ENCODE results near the gene ATP2A1.
"Not testable (repeated sequence)": the region's sequence is repeated elsewhere in the genome, so short reads cannot be mapped to it uniquely, and the experiment has no call there.

Gene ATP2A1

DNA sequence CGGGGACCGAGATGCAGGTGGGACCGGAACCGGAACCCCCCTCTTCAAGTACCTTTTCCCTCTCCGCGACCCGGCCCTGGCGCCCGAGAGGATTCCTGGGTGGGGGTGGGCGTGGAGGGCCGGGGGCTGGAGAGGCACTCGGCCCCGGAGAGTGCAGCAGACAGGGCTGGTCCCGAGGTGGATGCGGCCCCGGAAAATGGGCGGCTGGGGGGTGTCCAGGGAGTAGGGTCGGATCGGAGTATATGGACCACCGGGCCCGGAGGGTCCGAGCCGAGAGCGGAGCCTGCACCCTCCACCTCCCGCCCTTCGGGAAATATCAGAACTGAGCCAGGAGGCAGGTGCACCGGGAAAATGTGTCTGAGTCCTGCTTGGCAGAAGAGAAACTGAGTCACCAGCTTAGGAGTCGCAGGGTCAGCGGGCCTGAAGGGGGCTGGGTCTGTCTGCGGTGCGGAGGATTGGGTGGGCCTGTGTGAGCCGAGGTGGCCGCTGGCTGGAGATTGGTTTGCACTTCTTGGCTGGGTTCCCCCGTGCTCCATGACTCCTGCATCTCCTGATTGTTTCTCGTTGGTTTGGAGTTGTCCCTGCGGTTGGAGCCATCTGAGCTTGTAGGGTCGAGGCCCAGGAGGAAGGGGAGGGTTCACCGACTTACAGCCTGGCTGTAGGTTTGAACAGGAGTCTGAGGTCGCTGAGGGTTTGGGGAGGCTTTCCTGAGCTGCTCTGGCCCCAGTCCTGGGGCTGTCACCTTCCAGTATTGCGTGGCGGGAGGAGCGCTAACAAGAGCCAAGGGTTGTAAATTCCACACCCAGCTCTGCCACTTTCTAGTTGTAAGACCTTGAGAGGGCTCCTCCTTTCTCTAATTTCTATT, 14.1 kb upstream of the ATP2A1 start:
- FAIRE-seq: no peak

DNA sequence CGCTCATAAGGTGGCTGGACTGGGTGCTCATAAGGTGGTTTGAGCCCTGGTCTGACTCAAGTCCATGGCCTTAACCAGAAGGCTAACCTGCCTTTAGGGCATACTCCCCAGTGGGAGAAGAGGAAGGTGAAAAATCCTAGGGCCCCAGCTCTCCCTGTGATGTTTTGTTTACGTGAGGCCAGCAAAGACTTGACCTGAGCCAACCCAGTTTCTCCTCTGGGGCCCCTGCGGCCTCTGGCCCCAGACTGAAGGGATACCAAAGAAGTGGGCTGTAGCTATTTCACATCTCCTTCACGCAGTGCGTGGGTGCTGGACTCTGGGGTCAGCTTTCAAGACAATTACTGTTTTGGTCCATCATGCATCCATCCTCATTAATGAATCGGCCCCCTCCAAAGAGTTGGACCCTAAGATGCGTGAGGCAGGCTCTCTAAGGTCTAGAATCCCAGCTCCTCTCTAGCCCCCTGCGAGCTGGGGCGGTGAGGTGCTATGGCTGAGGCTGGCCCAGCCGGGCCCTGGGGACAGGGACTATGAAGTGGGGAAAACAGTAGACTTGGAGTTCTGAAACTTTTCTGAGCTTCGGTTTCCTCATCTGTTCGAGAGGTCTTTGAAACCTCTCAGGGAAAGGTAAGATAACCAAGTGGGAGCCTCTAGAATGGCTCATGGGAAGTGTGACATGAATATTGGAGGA, 13.1 kb upstream of the ATP2A1 start:
- FAIRE-seq: no peak

DNA sequence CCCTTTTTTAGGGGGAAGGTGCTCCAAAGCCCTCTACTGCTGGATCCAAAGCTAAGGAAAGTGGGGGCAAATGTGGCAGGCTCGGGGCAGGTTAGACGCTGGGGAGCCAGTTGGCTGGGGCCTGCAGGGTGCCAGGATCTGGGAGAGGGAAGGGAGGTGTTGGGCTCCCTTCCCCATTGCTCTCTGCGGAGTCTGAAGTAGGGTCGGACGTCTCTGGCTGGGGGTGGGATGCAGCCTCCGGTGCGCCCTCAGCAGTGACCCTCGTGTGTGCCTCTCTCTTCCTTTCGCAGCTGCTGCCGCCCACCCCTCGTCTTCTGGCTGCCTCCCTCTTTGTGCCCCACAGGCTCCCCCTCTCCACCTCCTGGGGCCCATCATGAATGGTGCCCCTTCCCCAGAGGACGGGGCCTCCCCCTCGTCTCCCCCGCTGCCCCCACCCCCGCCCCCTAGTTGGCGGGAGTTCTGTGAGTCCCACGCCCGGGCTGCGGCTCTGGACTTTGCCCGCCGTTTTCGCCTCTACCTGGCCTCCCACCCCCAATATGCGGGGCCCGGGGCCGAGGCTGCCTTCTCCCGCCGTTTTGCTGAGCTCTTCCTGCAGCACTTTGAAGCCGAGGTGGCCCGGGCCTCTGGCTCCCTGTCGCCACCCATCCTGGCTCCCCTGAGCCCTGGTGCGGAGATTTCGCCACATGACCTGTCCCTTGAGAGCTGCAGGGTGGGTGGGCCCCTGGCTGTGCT, 12.4 kb upstream of the ATP2A1 start:
- FAIRE-seq: no peak

- no peak for FAIRE-seq
Observed at GRCh38 chr16:28866454-28866804, 11.9 kb upstream of the ATP2A1 start.

DNA sequence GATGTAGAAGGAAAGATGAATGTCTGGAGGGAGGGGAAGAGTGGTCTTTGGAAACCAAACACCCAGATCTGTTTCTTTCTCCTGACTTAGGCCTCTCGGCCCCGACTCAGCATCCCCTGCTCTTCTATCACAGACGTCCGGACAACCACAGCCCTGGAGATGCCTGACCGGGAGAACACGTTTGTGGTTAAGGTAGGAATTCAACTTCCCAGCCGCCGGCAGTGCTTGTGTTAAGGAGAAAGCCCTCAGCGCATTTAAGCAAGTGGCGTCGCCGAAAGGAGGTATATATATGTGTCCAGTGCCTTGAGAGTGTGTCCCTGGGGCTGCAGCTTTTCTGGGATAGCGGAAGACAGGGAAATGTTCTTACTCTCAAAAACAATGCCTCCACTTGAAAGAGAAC, 11.0 kb upstream of the ATP2A1 start:
- no peak for FAIRE-seq

DNA sequence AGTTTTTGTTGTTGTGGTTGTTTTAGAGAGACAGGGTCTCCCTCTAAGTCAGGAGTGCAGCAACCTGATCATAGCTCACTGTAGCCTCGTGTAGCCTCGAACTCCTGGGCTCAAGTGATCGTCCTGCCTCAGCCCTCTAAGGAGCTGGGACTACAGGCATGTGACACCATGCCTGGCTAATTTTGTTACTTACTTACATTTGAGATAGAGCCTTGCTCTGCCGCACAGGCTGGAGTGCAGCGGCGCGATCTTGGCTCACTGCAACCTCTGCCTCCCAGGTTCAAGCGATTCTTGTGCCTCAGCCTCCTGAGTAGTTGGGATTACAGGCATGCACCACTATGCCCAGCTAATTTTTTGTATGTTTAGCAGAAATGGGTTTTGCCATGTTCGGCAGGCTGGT, 10.6 kb upstream of the ATP2A1 start:
- FAIRE-seq: not testable (repeated sequence)

DNA sequence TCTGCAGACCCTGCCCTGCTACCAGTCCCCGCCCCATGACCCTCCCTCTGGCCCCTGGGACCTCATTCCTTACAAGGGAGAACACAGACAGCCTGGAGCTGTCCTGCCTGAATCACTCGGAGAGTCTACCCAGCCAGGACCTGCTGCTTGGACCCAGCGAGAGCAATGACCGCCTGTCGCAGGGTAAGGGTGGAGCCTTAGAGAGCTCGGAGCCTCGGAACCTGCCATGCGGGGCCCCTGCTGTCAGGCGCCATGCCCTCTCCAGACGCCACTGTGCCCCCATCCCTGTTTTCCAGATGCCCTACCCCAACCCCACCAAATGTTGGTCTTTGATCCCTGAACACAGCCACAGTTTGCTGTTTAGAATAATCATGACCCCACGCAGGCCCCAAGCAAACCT, 9.1 kb upstream of the ATP2A1 start:
- no peak for FAIRE-seq

DNA sequence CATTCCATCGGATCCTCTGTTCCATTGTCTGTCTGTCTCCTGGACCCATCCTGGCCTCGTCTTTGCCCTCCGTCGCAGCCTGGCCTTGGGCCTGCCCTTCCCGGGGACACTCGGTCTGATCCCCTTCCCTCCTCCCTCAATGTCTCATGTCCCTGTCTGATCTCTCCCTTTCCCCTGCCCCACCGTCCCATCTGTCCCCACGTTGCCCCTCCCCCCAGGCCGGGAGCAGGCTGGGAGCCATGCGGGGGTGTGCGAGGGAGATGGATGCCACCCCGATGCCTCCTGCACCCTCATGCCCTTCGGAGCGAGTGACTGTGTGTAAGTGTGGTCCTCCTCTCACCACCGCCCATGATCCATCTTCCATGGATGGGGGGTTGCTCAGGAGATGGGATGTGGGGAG, 5.3 kb upstream of the ATP2A1 start:
- no peak for FAIRE-seq

DNA sequence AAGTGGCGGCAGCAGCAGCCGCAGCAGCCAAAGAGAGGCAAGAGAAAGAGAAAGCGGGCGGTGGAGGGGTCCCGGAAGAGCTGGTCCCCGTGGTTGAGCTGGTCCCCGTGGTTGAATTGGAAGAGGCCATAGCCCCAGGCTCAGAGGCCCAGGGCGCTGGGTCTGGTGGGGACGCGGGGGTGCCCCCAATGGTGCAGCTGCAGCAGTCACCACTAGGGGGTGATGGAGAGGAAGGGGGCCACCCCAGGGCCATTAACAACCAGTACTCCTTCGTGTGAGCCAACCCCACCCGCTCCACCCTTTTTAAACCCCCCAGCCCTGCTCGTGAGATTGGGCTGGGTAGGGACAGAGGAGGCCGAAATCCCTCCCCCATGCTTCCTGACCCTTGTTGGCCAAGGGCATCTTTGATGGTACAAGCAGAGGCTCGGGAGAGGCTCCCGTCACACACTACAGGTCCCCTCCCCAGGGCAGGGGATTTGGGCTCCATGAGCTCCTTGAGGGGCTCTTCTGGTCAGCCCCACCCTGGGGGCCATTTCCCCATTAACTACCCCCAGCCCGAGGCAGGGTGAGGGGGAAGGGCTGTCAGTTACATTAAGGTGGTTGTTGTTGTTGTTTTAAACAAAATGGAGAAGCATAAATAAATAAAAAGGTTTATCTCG, 4.6 kb upstream of the ATP2A1 start:
- FAIRE-seq: no peak

- FAIRE-seq: no peak
Observed at GRCh38 chr16:28874406-28874805, 3.9 kb upstream of the ATP2A1 start.

DNA sequence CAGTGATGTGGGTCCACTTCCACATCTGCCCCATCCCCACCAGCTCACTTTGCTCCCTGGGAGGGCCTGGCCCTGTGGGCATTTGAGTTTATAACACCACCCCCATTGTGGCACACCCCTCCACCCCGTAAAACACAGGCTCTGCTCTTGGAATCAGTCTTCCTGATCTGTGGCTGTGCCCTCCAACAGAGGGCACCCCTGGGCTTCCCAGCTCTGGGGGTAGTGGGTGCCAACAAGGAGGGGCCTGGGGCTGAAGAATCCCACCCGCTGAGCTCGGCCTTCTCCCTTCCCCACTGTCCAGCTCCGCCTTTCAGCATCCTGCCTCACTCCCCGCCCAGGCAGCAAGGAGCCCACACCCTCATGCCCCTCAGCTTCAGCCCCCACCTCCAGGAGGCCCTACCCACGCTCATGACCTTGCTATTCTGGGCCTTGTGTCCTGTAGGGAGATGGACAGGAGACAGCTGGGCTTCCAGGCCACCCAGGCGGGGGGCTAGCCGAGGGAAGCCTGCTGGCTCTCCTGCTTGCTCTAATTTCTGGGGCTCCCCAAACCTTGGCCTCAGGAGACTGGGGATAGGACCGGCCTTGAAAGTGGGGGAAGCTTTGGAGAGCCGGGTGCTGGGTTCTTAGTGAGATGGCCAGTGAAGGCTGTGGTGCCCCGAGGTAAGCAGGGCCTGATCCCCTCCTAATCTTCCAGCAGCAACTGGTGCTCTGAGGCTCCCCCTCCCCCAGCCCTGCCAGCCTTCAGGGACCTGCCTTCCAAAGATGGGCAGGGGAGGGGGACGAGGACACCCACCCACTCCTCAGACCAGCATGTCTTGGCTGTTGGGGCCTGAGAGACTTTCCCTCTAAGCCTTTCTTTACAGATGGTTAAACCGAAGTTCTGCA, 2.9 kb upstream of the ATP2A1 start:
- FAIRE-seq: no peak

DNA sequence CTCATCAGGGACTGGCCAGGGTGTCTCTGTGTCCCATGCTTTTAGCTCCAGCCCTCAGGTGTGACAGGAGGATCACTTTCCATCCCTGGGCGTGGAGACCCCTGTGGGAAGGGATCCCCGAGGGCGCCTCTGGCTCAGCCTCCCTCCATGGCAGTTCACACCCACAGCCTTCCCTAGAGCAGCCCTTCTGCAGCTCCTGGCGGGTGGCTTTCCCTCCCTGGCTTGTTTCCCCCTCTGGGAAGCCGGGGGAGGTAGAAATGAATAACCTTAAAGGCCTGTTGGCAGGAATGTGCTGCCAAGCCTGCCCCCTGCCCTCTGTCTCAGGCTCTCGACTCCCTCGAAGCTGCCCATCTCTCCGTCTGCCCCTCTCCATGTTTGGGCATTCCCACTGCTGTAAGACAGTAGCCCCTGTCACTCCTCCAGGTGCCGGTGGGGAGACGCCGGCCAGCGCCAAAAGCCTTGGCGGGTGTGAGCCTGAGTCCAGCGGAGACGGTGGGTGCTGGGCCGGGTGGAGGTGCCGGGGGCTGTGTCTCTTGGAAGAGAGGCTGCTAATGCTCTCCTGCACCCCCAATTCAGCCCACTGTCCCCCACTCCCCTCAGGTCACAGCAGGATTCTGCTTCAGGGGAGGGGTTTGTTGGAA, 2.1 kb upstream of the ATP2A1 start:
- FAIRE-seq: no peak

- no peak for FAIRE-seq
Observed at GRCh38 chr16:28876973-28877654, 1.2 kb upstream of the ATP2A1 start.

DNA sequence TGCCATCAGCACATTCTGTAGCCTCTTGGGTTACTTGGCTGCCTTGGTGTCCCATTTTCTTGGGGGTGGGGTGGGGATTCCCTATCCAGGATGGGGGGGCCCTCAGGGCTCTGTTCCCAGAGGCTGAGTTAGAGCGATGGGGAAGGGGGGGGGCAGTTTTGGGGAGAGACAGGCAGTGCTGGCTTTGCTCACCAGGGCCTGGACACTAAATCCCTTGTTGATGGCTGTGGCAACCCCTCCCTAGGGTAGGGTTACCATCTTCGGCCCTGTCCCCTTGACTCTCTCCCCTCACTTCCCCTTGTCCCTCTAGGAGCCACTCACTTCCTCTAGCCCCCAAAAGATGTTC, 660 bp upstream of the ATP2A1 start:
- no peak for FAIRE-seq

- FAIRE-seq: no peak
Observed at GRCh38 chr16:28879261-28879840, 1.1 kb downstream of the ATP2A1 start.

DNA sequence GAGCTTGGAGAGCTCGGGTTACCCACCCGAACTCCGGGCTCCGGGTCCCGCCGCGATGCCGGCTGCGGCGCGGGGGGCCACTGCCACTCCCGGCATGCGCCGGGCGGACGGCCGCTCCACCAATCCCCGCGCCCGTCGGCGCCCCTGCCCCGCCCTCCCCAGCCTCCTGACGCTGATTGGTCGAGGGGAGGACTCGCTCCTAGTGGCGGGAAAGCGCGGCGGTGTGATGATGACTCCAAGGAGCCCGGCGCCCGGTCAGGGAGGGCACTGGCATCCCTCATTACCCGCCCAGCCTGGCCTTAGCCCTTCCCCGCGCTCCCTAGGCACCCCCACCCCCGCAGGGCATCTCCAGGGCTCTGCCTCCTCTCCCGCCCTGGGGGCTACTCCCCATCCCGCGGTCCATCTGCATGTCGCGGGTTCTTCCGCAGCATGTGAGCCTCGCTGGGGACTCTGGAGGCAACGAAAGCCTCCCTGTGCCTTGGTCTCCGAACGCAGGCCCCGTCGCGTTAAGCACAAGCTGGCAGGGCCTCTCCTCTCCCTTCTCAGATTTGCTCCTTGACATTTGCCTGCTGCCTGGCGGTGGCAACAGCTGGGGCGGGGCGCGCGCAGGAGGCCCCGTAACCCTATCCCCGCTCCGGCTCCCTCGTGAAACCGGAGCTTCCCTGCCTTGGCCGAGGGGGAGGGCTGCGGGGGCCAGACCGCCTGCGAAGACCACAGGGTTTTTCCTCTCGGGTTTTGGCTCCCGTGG, 1.7 kb downstream of the ATP2A1 start:
- FAIRE-seq: no peak

DNA sequence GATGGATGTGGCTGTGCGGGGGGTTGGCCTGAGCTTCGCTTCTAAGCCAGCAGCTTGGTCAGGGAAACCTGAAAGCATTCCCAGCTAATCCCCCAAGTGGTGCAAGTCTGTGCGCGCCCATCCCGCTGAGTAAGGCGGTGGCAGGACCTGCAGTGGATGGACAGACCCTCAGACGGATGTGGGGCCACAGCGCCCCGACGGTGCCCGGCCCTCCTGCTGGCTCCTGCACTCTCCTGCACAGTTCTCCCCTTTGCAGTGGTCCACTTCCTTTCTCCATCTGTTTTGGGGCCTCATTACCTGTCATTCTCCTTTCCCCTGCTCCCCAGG, 2.3 kb downstream of the ATP2A1 start:
- no peak for FAIRE-seq

DNA sequence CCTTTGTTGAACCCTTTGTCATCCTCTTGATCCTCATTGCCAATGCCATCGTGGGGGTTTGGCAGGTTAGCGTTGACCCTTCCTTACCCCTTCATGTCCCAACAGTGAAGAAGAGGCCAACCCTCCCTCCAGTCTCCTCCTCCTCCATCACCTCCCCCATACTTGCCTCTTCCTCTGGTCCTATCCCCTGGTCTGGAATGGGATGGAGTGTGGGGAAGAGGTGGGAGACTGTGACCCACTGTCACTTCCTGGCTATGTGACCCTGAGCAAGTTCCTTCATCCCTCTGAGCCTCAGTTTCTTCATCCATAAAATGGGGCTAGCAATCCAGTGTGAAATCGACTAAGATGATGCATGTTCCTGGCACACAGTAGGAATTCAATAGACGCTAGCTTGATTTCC, 2.7 kb downstream of the ATP2A1 start:
- no peak for FAIRE-seq

DNA sequence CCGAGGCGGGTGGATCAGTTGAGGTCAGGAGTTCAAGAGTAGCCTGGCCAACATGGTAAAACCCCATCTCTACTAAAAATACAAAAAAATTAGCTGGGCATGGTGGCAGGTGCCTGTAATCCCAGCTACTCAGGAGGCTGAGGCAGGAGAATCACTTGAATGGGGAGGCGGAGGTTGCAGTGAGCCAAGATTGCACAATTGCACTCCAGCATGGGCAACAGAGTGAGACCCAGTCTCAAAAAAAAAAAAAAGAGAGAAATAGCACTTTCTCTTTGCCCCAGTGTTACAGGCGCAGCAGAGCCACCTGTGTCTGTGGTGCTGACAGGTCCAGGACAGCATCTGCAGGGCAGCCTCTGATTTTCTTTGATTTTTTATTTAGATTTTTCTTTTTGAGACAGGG, 3.3 kb downstream of the ATP2A1 start:
- not testable (repeated sequence) for FAIRE-seq

GRCh38 chr16:28882551-28883160, 4.4 kb downstream of the ATP2A1 start:
- no peak for FAIRE-seq
